SU-DHL-6 (cell line): ENCODE measurements around the gene TMEM116.

Source experiments
- H2AFZ ChIP-seq: fragments of 200-600 bp; sonication (generic); 2 replicates; pipeline ENCODE4 v1.6.1; 2014; ENCODE audit warnings: low read depth, mild to moderate bottlenecking, moderate library complexity, mixed read lengths, antibody characterized with exemption, low read length; ENCODE audit not compliant: severe bottlenecking
- H3F3A ChIP-seq: fragments of 200-600 bp; shearing (Covaris generic); 2 replicates; pipeline ENCODE4 v1.6.0; 2016; ENCODE audit warnings: antibody characterized with exemption, mild to moderate bottlenecking; ENCODE audit not compliant: insufficient read depth
- H3K27ac ChIP-seq: fragments of 200-600 bp; sonication (generic); 2 replicates; pipeline ENCODE4 v1.5.1; 2016; ENCODE audit warnings: low read depth, mild to moderate bottlenecking, low read length, moderate library complexity, mixed read lengths
- H3K27me3 ChIP-seq: fragments of 200-600 bp; sonication (generic), shearing (Covaris generic); 2 replicates; pipeline ENCODE4 v1.6.0; 2014; ENCODE audit warnings: mild to moderate bottlenecking, low read length
- H3K36me3 ChIP-seq: fragments of 200-600 bp; sonication (generic); 2 replicates; pipeline ENCODE4 v1.6.1; 2014; ENCODE audit warnings: mild to moderate bottlenecking, low read length, mixed read lengths
- H3K4me2 ChIP-seq: fragments of 300-600, 200-600 bp; shearing (Covaris generic), sonication (generic); 2 replicates; pipeline ENCODE4 v1.6.0; 2014; ENCODE audit warnings: low read length, low read depth, mild to moderate bottlenecking; ENCODE audit not compliant: poor library complexity, severe bottlenecking
- H3K4me3 ChIP-seq: fragments of 200-600 bp; sonication (generic); 2 replicates; pipeline ENCODE4 v1.5.1; 2014; ENCODE audit warnings: antibody characterized with exemption, low read length, mild to moderate bottlenecking, mixed read lengths; ENCODE audit not compliant: insufficient read depth, poor library complexity, severe bottlenecking
- H3K79me2 ChIP-seq: fragments of 200-600 bp; sonication (generic); 2 replicates; pipeline ENCODE4 v1.6.1; 2014; ENCODE audit warnings: mild to moderate bottlenecking, low read length, moderate library complexity; ENCODE audit not compliant: insufficient read depth
- H3K9ac ChIP-seq: fragments of 200-600 bp; sonication (generic); 2 replicates; pipeline ENCODE4 v1.7.0; 2014; ENCODE audit warnings: mild to moderate bottlenecking, low read length
- H3K9me2 ChIP-seq: fragments of 200-600 bp; sonication (generic); replicated peaks from 2 replicates; pipeline ENCODE4 v1.6.1; 2014; ENCODE audit warnings: low read length; ENCODE audit not compliant: insufficient read depth
- H3K9me3 ChIP-seq: fragments of 200-600 bp; sonication (generic); 2 replicates; pipeline ENCODE4 v1.6.1; 2014; ENCODE audit warnings: low read length, mixed read lengths; ENCODE audit not compliant: insufficient read depth
- H4K20me1 ChIP-seq: fragments of 200-600 bp; sonication (generic); 2 replicates; pipeline ENCODE4 v1.6.1; 2014; ENCODE audit warnings: low read depth, mild to moderate bottlenecking, antibody characterized with exemption, low read length, moderate library complexity, mixed read lengths
- CTCF ChIP-seq: fragments of 200-600 bp; sonication (generic); IDR thresholded peaks from one replicate; pipeline ENCODE4 v1.5.1; 2017; ENCODE audit warnings: antibody characterized with exemption, mild to moderate bottlenecking, low read length, moderate library complexity; ENCODE audit not compliant: insufficient read depth, poor library complexity, severe bottlenecking
- EZH2phosphoT487 ChIP-seq: fragments of 200-600 bp; sonication (generic), shearing (Covaris generic); conservative IDR thresholded peaks from 2 replicates; pipeline ENCODE4 v1.6.1; 2018; ENCODE audit warnings: mild to moderate bottlenecking, antibody characterized with exemption, low read length, moderate library complexity, mixed read lengths

Gene TMEM116

GRCh38 chr12:111942557-111942956, 70.4 kb downstream of the TMEM116 start:
- Histone ChIP-seq H3K27ac (no peak overlapping the region), H3F3A (peaks cover 13% of the 10 kb centered on the region; the same call in 1 of the 2 replicates), H3K4me3 (no peak overlapping the region), H3K36me3 (no peaks in the 10 kb centered on the region), H3K79me2 (no peaks in the 10 kb centered on the region), H3K9me3 (no peaks in the 10 kb centered on the region), H3K4me2 (no peak overlapping the region), H3K9ac (no peak overlapping the region), H3K27me3 (no peaks in the 10 kb centered on the region), H2AFZ (no peak overlapping the region), H4K20me1 (no peaks in the 10 kb centered on the region), H3K9me2 (no peaks in the 10 kb centered on the region)
- TF ChIP-seq CTCF, result no peak

GRCh38 chr12:111937429-111937828, 75.5 kb downstream of the TMEM116 start:
- Histone ChIP-seq H2AFZ (no peak overlapping the region), H3K9me2 (no peaks in the 10 kb centered on the region), H3K36me3 (no peaks in the 10 kb centered on the region), H3K9me3 (no peaks in the 10 kb centered on the region), H3K79me2 (no peaks in the 10 kb centered on the region), H3K4me3 (no peak overlapping the region), H4K20me1 (no peaks in the 10 kb centered on the region), H3K4me2 (no peak overlapping the region), H3K27ac (no peak overlapping the region), H3F3A (peaks cover 4% of the 10 kb centered on the region; the same call in 1 of the 2 replicates), H3K27me3 (no peaks in the 10 kb centered on the region), H3K9ac (no peak overlapping the region)
- TF ChIP-seq EZH2phosphoT487, result no peak
- TF ChIP-seq CTCF, result no peak

- no peaks in the 10 kb centered on the region for H3K36me3 ChIP-seq
- H3F3A ChIP-seq, result peaks cover 4% of the 10 kb centered on the region; the same call in 1 of the 2 replicates
- TF ChIP-seq CTCF, result no peak
- TF ChIP-seq EZH2phosphoT487, result no peak
- no peaks in the 10 kb centered on the region for H3K27me3 ChIP-seq
- H3K4me3 ChIP-seq, result no peak overlapping the region
- H3K9me3 ChIP-seq, result no peaks in the 10 kb centered on the region
- no peaks in the 10 kb centered on the region for H3K79me2 ChIP-seq
- no peak overlapping the region for H2AFZ ChIP-seq
- no peak overlapping the region for H3K9ac ChIP-seq
- H3K27ac ChIP-seq, result no peak overlapping the region
- H3K9me2 ChIP-seq, result no peaks in the 10 kb centered on the region
- H4K20me1 ChIP-seq, result no peaks in the 10 kb centered on the region
- no peak overlapping the region for H3K4me2 ChIP-seq
These were observed 76.1 kb downstream of the TMEM116 start for GRCh38 chr12:111936869-111937268.
